HepG2 (cell line): ENCODE data around the gene SGF29.

Experiments used
- EZH2 ChIP-seq: conservative IDR thresholded peaks from 2 replicates; pipeline ENCODE4 v1.6.1; 2012; ENCODE audit warnings: mild to moderate bottlenecking, low read depth, low read length, moderate library complexity
- SMC3 ChIP-seq: IDR thresholded peaks from 2 replicates; pipeline ENCODE4 v1.6.1; 2011; ENCODE audit warnings: low read length, improper control_type of control experiment

- no peak for TF ChIP-seq SMC3
- no peak for TF ChIP-seq EZH2
Observed at GRCh38 chr16:28607116-28607623, 53.5 kb downstream of the SGF29 start.
